HepG2 (cell line): ENCODE measurements around the gene NABP1. TPM values are rescaled to one million over a fixed set of nuclear protein-coding genes. Genes with fewer than 3 reads are reported as not detected.
A peak's percentile ranks its signal among the peaks of the same experiment; 100 is the strongest.

Experiments
- ATF7 ChIP-seq, 2 experiments: fragments of 450-650 bp in 1 of 2; sonication (generic) in 1 of 2; formaldehyde crosslinking in 1 of 2; IDR thresholded peaks; 2 replicates each; pipeline versions ENCODE4 v1.4.0 to v1.6.1; 2016 to 2020; ENCODE audit warnings: antibody characterized with exemption in 1 of 2, mild to moderate bottlenecking in 1 of 2, missing genetic modification reagents in 1 of 2
- DPF2 ChIP-seq: sonication (generic); formaldehyde crosslinking; IDR thresholded peaks from 2 replicates; pipeline ENCODE4 v1.4.0; 2020; ENCODE audit warnings: mild to moderate bottlenecking, low read depth, missing genetic modification reagents, borderline replicate concordance
- HNRNPLL ChIP-seq: fragments of 200-400 bp; formaldehyde crosslinking; IDR thresholded peaks from 2 replicates; pipeline ENCODE4 v1.6.1; 2017; ENCODE audit warnings: mild to moderate bottlenecking, low read depth, low read length; ENCODE audit not compliant: poor library complexity, severe bottlenecking
- LCORL ChIP-seq, 2 experiments: fragments of 450-650 bp in 1 of 2; sonication (generic) in 1 of 2; formaldehyde crosslinking in 1 of 2; IDR thresholded peaks; 2 replicates each; pipeline versions ENCODE4 v1.5.0 to v1.6.1; 2017 to 2020; ENCODE audit warnings: antibody characterized with exemption in 1 of 2, missing genetic modification reagents in 1 of 2
- NR2F6 ChIP-seq, 2 experiments: IDR thresholded peaks; 2 replicates each; pipeline ENCODE4 v1.6.1; 2016; ENCODE audit warnings: antibody characterized with exemption in 1 of 2, mild to moderate bottlenecking in 1 of 2
- POLR2G ChIP-seq: fragments of 200-400 bp; formaldehyde crosslinking; IDR thresholded peaks from 2 replicates; pipeline ENCODE4 v1.6.1; 2018; ENCODE audit warnings: mild to moderate bottlenecking, low read depth, low read length, moderate library complexity
- TEAD3 ChIP-seq: optimal IDR thresholded peaks from 2 replicates; pipeline ENCODE3; 2016; ENCODE audit warnings: borderline replicate concordance
- ZNF12 ChIP-seq: sonication (generic); formaldehyde crosslinking; IDR thresholded peaks from 2 replicates; pipeline ENCODE4 v1.5.0; 2020; ENCODE audit warnings: missing genetic modification reagents
- ZNF121 ChIP-seq: sonication (generic); formaldehyde crosslinking; IDR thresholded peaks from 2 replicates; pipeline ENCODE4 v1.5.0; 2020; ENCODE audit warnings: mild to moderate bottlenecking, missing genetic modification reagents
- ZNF205 ChIP-seq: IDR thresholded peaks from 2 replicates; pipeline ENCODE4 v1.6.1; 2018; ENCODE audit warnings: missing biosample characterization, missing genetic modification reagents
- ZNF660 ChIP-seq: sonication (generic); formaldehyde crosslinking; IDR thresholded peaks from 2 replicates; pipeline ENCODE4 v1.5.1; 2020; ENCODE audit warnings: mild to moderate bottlenecking, low read depth, missing genetic modification reagents, borderline replicate concordance
- ZNF788 ChIP-seq: sonication (generic); formaldehyde crosslinking; IDR thresholded peaks from 2 replicates; pipeline ENCODE4 v1.5.0; 2020; ENCODE audit warnings: mild to moderate bottlenecking, missing genetic modification reagents, borderline replicate concordance
- polyA plus RNA-seq, 8 experiments: library from polyadenylated mRNA; depleted of rRNA in 3 of 8; stranded (reverse) in 7 of 8; unstranded in 1 of 8; fragments of >200 nt; fragmentation: Illumina TruSeq in 4 of 8; extraction: Trizol in 4 of 8; gene quantifications; 2 replicates each; pipeline versions ENCODE4 v1.2.1 to v1.2.3, GENCODE V29; 2011 to 2016; ENCODE audit warnings: low read depth in 4 of 8, missing spikeins in 1 of 8, mixed read lengths in 1 of 8; ENCODE audit not compliant: insufficient read depth in 1 of 8
- total RNA-seq, 5 experiments: library from RNA; depleted of rRNA; stranded (reverse); fragments of >200 nt; fragmentation: Illumina TruSeq; extraction: Trizol; gene quantifications; 2 replicates each; pipeline ENCODE4 v1.2.3, GENCODE V29; 2016; ENCODE audit warnings: low read depth in 1 of 5
- TF ChIP-seq, protein P1 (sequence below): IDR thresholded peaks from 2 replicates; pipeline ENCODE4 v1.6.1; 2018; ENCODE audit warnings: missing genetic modification reagents, mild to moderate bottlenecking, missing compliant biosample characterization
- TF ChIP-seq, protein P2 (sequence below): IDR thresholded peaks from 2 replicates; pipeline ENCODE4 v1.6.1; 2016
- TF ChIP-seq, protein P3 (sequence below), 2 experiments: IDR thresholded peaks; 2 replicates each; pipeline ENCODE4 v1.6.1; 2011 to 2012; ENCODE audit warnings: low read length in 2 of 2, borderline replicate concordance in 1 of 2, low read depth in 1 of 2, mild to moderate bottlenecking in 1 of 2, moderate library complexity in 1 of 2
- TF ChIP-seq, protein P4 (sequence below): sonication (generic); formaldehyde crosslinking; IDR thresholded peaks from 2 replicates; pipeline ENCODE4 v1.4.0; 2020; ENCODE audit warnings: missing genetic modification reagents
- TF ChIP-seq, protein P5 (sequence below): sonication (generic); formaldehyde crosslinking; IDR thresholded peaks from 2 replicates; pipeline ENCODE4 v1.8.1; 2023; ENCODE audit warnings: missing genetic modification reagents, mild to moderate bottlenecking, borderline replicate concordance
- TF ChIP-seq, protein P6 (sequence below): sonication (generic); formaldehyde crosslinking; IDR thresholded peaks from 2 replicates; pipeline ENCODE4 v1.4.0; 2020; ENCODE audit warnings: missing genetic modification reagents, borderline replicate concordance

The NABP1 gene
- total and polyA plus RNA-seq, 2 of the 13 experiments (the other 11 are each of a cell fraction or from before 2014, with no cell fraction given) = 14.9 to 19.8 TPM

DNA sequence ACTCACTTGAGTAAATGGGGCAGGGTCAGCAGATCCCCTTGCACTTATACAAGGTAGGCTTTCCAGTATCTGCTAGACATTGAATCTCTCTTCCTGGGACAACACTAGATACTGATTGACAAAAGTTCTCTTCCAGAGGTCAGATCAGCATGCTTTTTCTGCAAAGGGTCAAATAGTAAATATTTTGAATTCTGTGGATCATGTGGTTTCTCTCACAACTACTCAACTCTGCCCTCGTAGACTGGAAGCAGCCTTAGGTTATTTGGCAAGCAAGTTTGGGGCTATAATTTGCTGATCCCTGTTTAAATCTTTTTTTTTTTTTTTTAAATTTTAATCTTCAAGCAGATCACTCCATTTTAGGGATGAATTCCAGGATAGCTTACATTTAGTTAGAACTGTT lies 17.4 kb upstream of the NABP1 start (continued):
- TF ChIP-seq, protein P1, sequence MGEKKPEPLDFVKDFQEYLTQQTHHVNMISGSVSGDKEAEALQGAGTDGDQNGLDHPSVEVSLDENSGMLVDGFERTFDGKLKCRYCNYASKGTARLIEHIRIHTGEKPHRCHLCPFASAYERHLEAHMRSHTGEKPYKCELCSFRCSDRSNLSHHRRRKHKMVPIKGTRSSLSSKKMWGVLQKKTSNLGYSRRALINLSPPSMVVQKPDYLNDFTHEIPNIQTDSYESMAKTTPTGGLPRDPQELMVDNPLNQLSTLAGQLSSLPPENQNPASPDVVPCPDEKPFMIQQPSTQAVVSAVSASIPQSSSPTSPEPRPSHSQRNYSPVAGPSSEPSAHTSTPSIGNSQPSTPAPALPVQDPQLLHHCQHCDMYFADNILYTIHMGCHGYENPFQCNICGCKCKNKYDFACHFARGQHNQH (CRISPR knock-in tag) = no peak
- TF ChIP-seq, protein P2, sequence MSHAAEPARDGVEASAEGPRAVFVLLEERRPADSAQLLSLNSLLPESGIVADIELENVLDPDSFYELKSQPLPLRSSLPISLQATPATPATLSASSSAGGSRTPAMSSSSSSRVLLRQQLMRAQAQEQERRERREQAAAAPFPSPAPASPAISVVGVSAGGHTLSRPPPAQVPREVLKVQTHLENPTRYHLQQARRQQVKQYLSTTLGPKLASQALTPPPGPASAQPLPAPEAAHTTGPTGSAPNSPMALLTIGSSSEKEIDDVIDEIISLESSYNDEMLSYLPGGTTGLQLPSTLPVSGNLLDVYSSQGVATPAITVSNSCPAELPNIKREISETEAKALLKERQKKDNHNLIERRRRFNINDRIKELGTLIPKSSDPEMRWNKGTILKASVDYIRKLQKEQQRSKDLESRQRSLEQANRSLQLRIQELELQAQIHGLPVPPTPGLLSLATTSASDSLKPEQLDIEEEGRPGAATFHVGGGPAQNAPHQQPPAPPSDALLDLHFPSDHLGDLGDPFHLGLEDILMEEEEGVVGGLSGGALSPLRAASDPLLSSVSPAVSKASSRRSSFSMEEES (CRISPR knock-in tag) = peak; percentile 54; the same call in 1 of the 2 replicates
- TF ChIP-seq HNRNPLL (no peak), LCORL (IDR thresholded peaks at IDR 0.05) (no peak), LCORL (CRISPR knock-in tag; IDR thresholded peaks at IDR 0.05) (no peak), ZNF660 (no peak), ZNF205 (CRISPR knock-in tag) (no peak), NR2F6 (IDR thresholded peaks at IDR 0.05) (peak; percentile 58; the same call in 1 of the 2 replicates), NR2F6 (CRISPR knock-in tag; IDR thresholded peaks at IDR 0.05) (0 out of 2 replicates have a peak, but pooled peaks have one; percentile 32), POLR2G (no peak), TEAD3 (CRISPR knock-in tag) (peak; percentile 44), ATF7 (IDR thresholded peaks at IDR 0.05) (no peak), ATF7 (CRISPR knock-in tag; IDR thresholded peaks at IDR 0.05) (no peak), ZNF12 (CRISPR knock-in tag) (no peak), ZNF121 (CRISPR knock-in tag) (0 out of 2 replicates have a peak, but pooled peaks have one; percentile 10), ZNF788 (CRISPR knock-in tag) (no peak), DPF2 (no peak)
- TF ChIP-seq, protein P3, sequence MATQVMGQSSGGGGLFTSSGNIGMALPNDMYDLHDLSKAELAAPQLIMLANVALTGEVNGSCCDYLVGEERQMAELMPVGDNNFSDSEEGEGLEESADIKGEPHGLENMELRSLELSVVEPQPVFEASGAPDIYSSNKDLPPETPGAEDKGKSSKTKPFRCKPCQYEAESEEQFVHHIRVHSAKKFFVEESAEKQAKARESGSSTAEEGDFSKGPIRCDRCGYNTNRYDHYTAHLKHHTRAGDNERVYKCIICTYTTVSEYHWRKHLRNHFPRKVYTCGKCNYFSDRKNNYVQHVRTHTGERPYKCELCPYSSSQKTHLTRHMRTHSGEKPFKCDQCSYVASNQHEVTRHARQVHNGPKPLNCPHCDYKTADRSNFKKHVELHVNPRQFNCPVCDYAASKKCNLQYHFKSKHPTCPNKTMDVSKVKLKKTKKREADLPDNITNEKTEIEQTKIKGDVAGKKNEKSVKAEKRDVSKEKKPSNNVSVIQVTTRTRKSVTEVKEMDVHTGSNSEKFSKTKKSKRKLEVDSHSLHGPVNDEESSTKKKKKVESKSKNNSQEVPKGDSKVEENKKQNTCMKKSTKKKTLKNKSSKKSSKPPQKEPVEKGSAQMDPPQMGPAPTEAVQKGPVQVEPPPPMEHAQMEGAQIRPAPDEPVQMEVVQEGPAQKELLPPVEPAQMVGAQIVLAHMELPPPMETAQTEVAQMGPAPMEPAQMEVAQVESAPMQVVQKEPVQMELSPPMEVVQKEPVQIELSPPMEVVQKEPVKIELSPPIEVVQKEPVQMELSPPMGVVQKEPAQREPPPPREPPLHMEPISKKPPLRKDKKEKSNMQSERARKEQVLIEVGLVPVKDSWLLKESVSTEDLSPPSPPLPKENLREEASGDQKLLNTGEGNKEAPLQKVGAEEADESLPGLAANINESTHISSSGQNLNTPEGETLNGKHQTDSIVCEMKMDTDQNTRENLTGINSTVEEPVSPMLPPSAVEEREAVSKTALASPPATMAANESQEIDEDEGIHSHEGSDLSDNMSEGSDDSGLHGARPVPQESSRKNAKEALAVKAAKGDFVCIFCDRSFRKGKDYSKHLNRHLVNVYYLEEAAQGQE (IDR thresholded peaks at IDR 0.05; ENCODE audit: borderline replicate concordance in 1 of 2, low read depth in 1 of 2, low read length in 2 of 2) = no peak
- TF ChIP-seq, protein P4, sequence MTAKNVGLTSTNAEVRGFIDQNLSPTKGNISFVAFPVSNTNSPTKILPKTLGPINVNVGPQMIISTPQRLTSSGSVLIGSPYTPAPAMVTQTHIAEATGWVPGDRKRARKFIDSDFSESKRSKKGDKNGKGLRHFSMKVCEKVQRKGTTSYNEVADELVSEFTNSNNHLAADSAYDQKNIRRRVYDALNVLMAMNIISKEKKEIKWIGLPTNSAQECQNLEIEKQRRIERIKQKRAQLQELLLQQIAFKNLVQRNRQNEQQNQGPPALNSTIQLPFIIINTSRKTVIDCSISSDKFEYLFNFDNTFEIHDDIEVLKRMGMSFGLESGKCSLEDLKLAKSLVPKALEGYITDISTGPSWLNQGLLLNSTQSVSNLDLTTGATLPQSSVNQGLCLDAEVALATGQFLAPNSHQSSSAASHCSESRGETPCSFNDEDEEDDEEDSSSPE (CRISPR knock-in tag) = no peak
- TF ChIP-seq, protein P5, sequence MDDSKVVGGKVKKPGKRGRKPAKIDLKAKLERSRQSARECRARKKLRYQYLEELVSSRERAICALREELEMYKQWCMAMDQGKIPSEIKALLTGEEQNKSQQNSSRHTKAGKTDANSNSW (CRISPR knock-in tag) = no peak
- TF ChIP-seq, protein P6, sequence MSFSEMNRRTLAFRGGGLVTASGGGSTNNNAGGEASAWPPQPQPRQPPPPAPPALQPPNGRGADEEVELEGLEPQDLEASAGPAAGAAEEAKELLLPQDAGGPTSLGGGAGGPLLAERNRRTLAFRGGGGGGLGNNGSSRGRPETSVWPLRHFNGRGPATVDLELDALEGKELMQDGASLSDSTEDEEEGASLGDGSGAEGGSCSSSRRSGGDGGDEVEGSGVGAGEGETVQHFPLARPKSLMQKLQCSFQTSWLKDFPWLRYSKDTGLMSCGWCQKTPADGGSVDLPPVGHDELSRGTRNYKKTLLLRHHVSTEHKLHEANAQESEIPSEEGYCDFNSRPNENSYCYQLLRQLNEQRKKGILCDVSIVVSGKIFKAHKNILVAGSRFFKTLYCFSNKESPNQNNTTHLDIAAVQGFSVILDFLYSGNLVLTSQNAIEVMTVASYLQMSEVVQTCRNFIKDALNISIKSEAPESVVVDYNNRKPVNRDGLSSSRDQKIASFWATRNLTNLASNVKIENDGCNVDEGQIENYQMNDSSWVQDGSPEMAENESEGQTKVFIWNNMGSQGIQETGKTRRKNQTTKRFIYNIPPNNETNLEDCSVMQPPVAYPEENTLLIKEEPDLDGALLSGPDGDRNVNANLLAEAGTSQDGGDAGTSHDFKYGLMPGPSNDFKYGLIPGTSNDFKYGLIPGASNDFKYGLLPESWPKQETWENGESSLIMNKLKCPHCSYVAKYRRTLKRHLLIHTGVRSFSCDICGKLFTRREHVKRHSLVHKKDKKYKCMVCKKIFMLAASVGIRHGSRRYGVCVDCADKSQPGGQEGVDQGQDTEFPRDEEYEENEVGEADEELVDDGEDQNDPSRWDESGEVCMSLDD (CRISPR knock-in tag) = no peak
